Erythroblast (primary cell): ENCODE data around the gene PLD2.

Source experiments
- DNase-seq, 2 experiments: peaks; one replicate each; lab custom pipeline; 2025; lab: John Stamatoyannopoulos, UW
- GATA1 ChIP-seq: IDR thresholded peaks from 2 replicates; pipeline ENCODE4 v1.6.1; 2011; ENCODE audit warnings: low read depth, mild to moderate bottlenecking, control low read depth, low read length, moderate library complexity
- POLR2A ChIP-seq: IDR thresholded peaks from 2 replicates; pipeline ENCODE4 v1.6.1; 2011; ENCODE audit warnings: mild to moderate bottlenecking, low read length

PLD2 gene

DNA sequence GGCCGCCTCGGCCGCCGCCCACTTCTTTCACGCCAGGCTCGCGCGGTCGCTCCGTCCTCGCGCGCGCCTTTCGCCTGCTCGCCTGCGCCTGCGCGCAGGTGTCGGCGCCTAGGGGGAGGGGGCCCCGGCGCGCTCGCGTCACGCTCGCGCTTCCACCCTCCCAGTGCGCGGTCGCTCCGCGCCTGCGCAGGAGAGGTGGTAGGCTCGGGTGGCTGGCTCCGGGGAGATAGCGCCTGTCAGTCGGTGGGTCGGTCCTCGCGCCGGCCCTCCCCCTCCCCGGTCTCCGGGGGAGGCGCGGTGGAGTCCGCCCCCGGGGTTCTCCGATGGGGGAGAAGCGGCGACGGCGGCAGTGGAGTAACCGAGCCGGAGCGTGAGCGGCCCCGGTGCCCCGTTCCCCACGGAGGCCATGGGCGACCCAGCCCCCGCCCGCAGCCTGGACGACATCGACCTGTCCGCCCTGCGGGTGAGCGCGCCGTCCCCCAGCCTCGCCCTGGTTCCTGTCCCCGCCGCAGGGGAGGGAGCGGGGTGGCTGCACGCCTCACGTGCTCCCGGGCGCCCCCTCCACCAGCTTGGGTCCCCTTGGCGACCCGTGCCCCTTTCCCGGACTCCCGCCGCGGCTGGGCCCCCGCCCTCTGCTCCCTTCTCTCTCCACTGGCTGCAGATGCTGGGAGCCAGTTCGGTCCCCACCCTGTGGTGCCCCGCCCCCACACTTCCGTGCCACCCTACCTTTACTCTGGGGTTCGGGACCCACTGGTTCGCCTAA is 26.4 kb downstream of the PLD2 start, which contains the start of gene MINK1:
TSS of gene MINK1 (plus strand) at position 163 of the 763 bp plus-strand sequence. CDS start at position 407, 244 bp downstream.
- TF ChIP-seq POLR2A (peak; percentile 80), GATA1 (no peak)
- peak; percentile 97 to 98 for DNase-seq

DNA sequence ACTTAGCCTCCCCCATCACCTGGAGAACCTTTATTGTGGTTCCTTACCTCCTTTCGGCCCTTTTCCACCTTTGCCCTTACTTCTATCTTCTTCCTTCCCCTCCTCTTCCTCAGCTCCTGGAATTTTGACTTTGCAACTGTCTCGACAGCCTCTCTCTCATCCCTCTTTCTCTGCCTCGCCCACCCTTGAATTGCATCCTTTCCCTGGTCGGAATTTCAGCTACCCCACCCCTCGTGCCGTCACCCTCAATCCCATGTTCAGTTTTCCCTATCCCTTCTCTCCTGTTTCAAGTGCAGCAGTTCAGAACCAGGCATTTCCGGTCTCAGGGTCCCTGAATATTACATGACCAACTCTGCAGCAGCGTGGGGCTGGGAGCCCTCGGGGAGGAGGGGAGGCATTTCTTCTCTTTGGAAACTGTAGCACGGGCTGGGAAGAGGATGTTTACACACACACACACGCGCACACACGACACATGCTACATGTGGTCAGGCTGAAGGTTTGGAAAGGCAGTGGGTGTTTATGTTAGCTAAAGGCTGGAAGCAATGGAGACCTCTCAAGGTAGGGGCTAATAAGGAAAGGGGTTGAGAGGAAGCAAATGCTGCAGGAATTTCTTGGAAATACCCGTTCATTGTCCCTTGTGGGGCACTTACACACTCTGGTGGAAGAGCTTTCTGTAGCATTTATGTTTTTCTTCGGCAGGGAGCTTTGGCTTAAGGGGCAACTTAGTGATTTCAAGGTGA is 27.2 kb downstream of the PLD2 start:
- TF ChIP-seq POLR2A (no peak), GATA1 (no peak)
- peak; percentile 37 to 46 for DNase-seq

DNA sequence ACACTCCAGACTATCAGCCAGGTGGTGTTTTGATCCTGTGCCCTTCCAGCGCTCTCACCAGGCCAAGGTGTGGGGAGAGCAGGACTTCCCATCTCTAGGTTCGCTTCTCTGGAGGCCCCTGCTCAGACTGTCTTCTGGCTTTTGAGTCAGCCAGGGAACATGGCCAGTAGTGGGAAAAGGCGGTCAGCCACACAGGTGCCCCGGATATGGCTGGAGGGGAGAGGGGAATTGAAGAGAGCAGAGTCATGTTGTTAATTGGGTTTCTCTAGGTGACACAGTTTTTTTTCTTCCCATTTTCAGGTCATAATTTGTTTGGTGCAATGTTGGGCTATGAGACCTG is 27.7 kb downstream of the PLD2 start:
- DNase-seq = peak in 1 of 2 experiments; percentile 37
- TF ChIP-seq GATA1 (no peak), POLR2A (no peak)

DNA sequence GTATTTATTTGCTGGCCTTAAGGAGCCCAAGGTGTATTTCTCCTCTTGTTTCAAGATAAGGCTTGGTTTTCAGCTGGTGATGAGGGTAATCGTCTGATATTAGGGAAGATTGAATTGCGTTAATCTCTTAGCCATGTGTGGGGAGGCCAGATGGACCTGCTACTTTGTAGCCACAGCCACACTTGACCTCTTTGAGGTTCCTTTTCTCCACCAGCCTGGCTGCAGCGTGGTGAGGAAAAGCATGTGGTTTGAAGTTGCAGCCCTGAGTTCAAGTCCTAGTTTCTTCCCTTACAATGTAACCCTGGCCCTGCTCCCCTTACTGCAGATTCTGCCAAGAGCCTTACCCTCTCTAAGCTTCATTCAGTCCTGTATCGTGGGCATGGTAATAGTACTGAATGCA is 29.3 kb downstream of the PLD2 start:
- DNase-seq = peak in 1 of 2 experiments; percentile 28
- TF ChIP-seq POLR2A (no peak), GATA1 (no peak)

DNA sequence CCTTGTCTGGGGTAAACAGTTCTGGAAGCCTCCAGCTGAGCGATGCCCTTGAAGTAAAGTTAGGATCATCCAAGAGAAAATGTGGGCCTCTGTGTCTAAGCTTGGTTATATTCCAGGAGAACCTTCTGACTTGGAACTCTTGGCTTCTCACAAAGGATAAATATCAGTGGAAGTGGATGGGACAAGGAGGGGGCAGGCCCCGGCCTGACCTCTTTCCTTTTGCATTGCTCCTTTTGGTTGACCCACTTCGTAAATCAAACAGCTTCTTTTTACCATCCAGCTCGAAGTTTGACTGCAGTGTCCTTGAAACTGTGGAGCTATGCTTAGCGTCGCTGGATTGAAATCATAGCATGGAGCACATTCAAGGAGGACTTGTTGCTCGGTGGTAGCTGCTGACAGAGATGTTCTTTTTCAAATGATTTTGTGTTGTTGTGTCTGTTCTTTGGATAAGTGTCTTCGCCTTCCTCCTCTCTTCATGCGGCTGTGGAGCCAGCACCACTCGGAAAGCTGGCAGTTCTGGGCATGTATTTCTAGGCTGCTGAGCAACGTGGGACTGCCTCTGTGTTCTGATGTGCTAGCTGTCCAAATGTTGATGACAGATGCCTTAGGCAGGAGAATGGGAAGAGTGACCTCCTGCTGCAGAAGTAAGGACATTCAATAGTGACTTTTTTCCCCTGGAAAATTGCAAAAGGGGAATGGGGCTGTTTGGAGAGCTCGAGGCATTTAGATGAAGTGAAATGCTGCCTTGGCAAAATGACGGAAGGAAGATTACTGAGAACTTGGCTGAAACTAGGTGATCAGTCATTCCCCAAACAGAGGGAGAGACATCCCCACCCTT is 30.7 kb downstream of the PLD2 start:
- DNase-seq = no peak
- TF ChIP-seq POLR2A (no peak), GATA1 (no peak)

DNA sequence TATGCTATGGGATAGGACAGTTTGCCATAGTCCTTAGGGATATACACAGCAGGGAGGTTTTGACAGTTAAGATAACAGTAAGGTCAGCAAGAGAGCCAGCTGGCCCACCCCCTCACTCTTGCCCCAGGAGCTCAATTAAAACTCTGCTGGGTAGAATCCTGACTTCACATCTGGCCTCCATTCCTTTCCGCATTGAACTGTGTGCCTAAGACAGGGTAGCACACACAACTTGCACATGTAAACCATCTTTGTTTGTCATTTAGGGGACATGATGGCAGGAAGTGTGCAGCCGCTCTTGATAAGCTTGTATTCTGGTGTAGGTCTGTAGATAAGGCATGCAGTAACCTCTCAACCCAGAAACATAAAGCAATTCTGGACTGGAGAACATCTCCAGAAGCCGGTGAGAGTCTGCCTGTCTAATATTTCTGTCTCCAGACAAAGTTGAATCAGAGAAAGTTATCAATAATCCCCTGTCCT is 31.4 kb downstream of the PLD2 start:
- TF ChIP-seq GATA1 (no peak), POLR2A (no peak)

GRCh38 chr17:4839221-4839620 is 32.3 kb downstream of the PLD2 start:
- TF ChIP-seq POLR2A = no peak
- TF ChIP-seq GATA1 = no peak

More for the DNA sequence above, 31.4 kb downstream of the PLD2 start:
- peak; percentile 62 to 83 for DNase-seq

DNA sequence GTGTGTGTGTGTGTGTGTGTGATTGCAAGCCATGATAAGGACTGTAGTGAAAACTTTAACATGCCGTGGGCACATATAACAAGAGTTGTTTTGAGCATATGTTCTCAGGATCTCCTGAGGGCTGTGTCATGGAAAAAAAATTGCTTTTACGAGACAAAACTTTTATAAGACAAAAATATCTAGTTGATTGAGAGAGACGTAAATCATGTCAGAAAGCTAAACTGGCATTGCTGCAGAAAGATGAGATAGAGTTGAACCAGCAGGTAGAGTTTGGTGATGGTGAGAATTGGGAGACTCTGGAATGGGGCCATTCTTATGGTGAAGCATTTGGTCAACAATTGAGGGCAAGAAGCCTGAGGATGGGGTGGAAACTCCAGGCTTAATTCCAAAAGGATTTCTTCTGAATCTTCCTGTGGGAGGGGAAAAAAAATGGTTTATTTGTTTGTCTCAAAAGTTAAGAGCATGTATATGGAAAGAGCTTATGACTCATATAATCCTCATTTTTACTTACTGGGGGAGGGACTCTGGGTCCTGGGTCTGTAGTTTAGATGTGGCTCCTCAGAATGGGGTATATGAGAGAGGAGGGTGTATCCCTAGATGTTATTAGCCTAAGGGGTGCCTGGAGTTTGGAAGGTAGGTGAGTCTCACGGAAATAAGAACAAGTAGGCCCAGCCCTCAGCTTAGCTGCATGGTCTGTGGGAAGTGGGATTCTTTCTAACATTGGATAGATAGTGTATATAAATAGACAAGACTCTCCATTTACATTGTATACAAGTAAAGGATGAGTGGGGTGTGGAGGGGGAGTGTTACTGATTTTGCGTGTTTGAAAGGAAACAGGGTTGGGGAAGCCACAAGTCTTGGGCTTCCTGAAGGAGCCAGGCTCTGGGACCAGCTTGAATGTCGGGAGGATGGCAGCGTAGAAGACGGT is 33.3 kb downstream of the PLD2 start:
- no peak for DNase-seq
- TF ChIP-seq GATA1 (no peak), POLR2A (no peak)

More at GRCh38 chr17:4839221-4839620, 32.3 kb downstream of the PLD2 start:
- no peak for DNase-seq

DNA sequence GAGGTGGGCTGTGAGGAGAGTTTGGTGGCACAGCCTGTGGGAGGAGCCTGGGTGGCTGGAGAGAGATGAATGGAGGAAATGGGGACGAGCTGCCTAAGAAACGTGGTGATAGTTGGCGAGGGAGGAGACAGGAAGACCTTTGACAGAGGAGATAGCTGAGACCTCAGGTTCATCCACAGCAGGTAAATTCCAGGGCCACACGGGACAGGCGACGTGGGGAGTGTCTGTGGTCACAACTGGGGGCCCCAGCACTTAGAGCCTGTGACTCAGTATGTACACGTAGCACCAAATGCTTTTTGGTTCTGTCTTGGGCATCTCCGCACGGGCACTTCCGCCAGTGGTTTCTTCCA is 33.9 kb downstream of the PLD2 start:
- DNase-seq = no peak
- TF ChIP-seq POLR2A (no peak), GATA1 (no peak)

- TF ChIP-seq POLR2A (no peak), GATA1 (no peak)
- DNase-seq = no peak
Measured at GRCh38 chr17:4842376-4842775, 35.4 kb downstream of the PLD2 start.

- no peak for DNase-seq
- TF ChIP-seq POLR2A (no peak), GATA1 (no peak)
Measured at GRCh38 chr17:4843321-4844000, 36.5 kb downstream of the PLD2 start.

DNA sequence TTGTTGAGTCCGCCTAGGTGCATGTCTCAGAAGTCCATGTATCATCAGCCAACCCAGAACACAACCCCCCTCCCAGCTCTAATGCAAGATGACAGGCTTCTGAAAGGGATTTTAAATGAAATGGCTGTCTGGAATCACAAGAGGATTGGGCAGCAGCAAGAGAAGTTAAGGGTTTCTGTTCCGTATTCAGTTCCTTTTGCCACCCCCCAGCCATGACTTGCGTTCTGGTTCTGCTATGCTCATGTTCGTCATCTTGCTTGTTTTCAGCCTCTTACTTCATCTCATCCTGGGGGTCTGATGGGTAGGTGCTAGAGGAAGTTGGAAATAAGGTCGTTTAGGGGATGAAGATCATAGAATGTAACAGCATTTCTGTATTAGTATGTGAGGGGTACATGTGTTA is 38.2 kb downstream of the PLD2 start:
- TF ChIP-seq POLR2A (no peak), GATA1 (no peak)
- DNase-seq = peak in 1 of 2 experiments; percentile 22
